ENCODE data around the gene STRBP. TPM values are rescaled to one million over a fixed set of nuclear protein-coding genes. Genes with fewer than 3 reads are reported as not detected.

The STRBP gene
- total RNA-seq, 1 donor from 2014 or later: 99.4 TPM

GRCh38 chr9:123257276-123257675 lies 11.1 kb downstream of the STRBP start:
- H3K36me3 ChIP-seq: no peaks in the 10 kb centered on the region
- H3K27ac ChIP-seq: no peak overlapping the region
- peaks cover 100% of the 10 kb centered on the region for H3K79me2 ChIP-seq (ENCODE audit: low read depth)
- H3K27me3 ChIP-seq: no peaks in the 10 kb centered on the region
- no peak overlapping the region for H3K4me3 ChIP-seq
- Mint-ChIP-seq H3K9me3 (peaks cover 6% of the 10 kb centered on the region), H3K36me3 (peaks cover 14% of the 10 kb centered on the region), H3K27me3 (ENCODE audit: insufficient read depth, low read depth) (peaks cover 2% of the 10 kb centered on the region), H3K27ac (no peak overlapping the region), H3K4me1 (no peaks in the 10 kb centered on the region), H3K4me3 (no peak overlapping the region)
- no peaks in the 10 kb centered on the region for H3F3A ChIP-seq (ENCODE audit: low read depth)
- no peak for DNase-seq (ENCODE audit: low spot score)
- no peak overlapping the region for H3K9ac ChIP-seq
- no peaks in the 10 kb centered on the region for H3K4me1 ChIP-seq
- H3K9me3 ChIP-seq (ENCODE audit: low read depth): peaks cover 9% of the 10 kb centered on the region
- no peak overlapping the region for H2AFZ ChIP-seq (replicated peaks)
- peaks cover 56% of the 10 kb centered on the region for H4K20me1 ChIP-seq (ENCODE audit: low read depth)
- no peak for TF ChIP-seq EZH2phosphoT487 (IDR thresholded peaks at IDR 0.05)
- TF ChIP-seq CTCF (IDR thresholded peaks at IDR 0.05): no peak
- no peak for TF ChIP-seq EZH2 (IDR thresholded peaks at IDR 0.05)
- H3K4me2 ChIP-seq: no peak overlapping the region

- H3K27me3 ChIP-seq: no peaks in the 10 kb centered on the region
- no peak overlapping the region for H3K4me3 ChIP-seq
- Mint-ChIP-seq H3K36me3 (peaks cover 14% of the 10 kb centered on the region), H3K27ac (no peak overlapping the region), H3K4me1 (no peaks in the 10 kb centered on the region), H3K4me3 (no peak overlapping the region), H3K9me3 (peaks cover 6% of the 10 kb centered on the region), H3K27me3 (ENCODE audit: insufficient read depth, low read depth) (peaks cover 2% of the 10 kb centered on the region)
- no peaks in the 10 kb centered on the region for H3K4me1 ChIP-seq
- peaks cover 100% of the 10 kb centered on the region for H3K79me2 ChIP-seq (ENCODE audit: low read depth)
- no peaks in the 10 kb centered on the region for H3K36me3 ChIP-seq
- H2AFZ ChIP-seq (replicated peaks): no peak overlapping the region
- no peak overlapping the region for H3K4me2 ChIP-seq
- DNase-seq (ENCODE audit: low spot score): no peak
- TF ChIP-seq EZH2phosphoT487 (IDR thresholded peaks at IDR 0.05): no peak
- no peak for TF ChIP-seq EZH2 (IDR thresholded peaks at IDR 0.05)
- no peak for TF ChIP-seq CTCF (IDR thresholded peaks at IDR 0.05)
- peaks cover 9% of the 10 kb centered on the region for H3K9me3 ChIP-seq (ENCODE audit: low read depth)
- H3K27ac ChIP-seq: no peak overlapping the region
- peaks cover 56% of the 10 kb centered on the region for H4K20me1 ChIP-seq (ENCODE audit: low read depth)
- H3F3A ChIP-seq (ENCODE audit: low read depth): no peaks in the 10 kb centered on the region
- H3K9ac ChIP-seq: no peak overlapping the region
Observed at GRCh38 chr9:123255718-123256117, 12.7 kb downstream of the STRBP start.

GRCh38 chr9:123253204-123253603 lies 15.2 kb downstream of the STRBP start:
- peaks cover 100% of the 10 kb centered on the region for H3K79me2 ChIP-seq (ENCODE audit: low read depth)
- H3K36me3 ChIP-seq: no peaks in the 10 kb centered on the region
- Mint-ChIP-seq H3K27me3 (ENCODE audit: insufficient read depth, low read depth) (peaks cover 2% of the 10 kb centered on the region), H3K36me3 (peaks cover 12% of the 10 kb centered on the region), H3K4me3 (no peak overlapping the region), H3K27ac (no peak overlapping the region), H3K9me3 (peaks cover 6% of the 10 kb centered on the region), H3K4me1 (no peaks in the 10 kb centered on the region)
- H3F3A ChIP-seq (ENCODE audit: low read depth): no peaks in the 10 kb centered on the region
- no peak overlapping the region for H3K4me2 ChIP-seq
- DNase-seq (ENCODE audit: low spot score): no peak
- H3K9me3 ChIP-seq (ENCODE audit: low read depth): peaks cover 9% of the 10 kb centered on the region
- no peak overlapping the region for H3K4me3 ChIP-seq
- H2AFZ ChIP-seq (replicated peaks): no peak overlapping the region
- H3K4me1 ChIP-seq: no peaks in the 10 kb centered on the region
- no peak overlapping the region for H3K27ac ChIP-seq
- no peak for TF ChIP-seq EZH2 (IDR thresholded peaks at IDR 0.05)
- TF ChIP-seq EZH2phosphoT487 (IDR thresholded peaks at IDR 0.05): no peak
- no peak for TF ChIP-seq CTCF (IDR thresholded peaks at IDR 0.05)
- H3K9ac ChIP-seq: no peak overlapping the region
- H4K20me1 ChIP-seq (ENCODE audit: low read depth): peaks cover 42% of the 10 kb centered on the region
- H3K27me3 ChIP-seq: no peaks in the 10 kb centered on the region
